Stimulated activated CD4-positive, alpha-beta T cell treated with anti-CD3 and anti-CD28 coated beads, Interleukin-1b, Interleukin-23, amount 100 ng/mL, for 24 hours (primary cell): Measurements from ENCODE around the gene DNAAF1.
"Not testable (repeated sequence)": the region's sequence is repeated elsewhere in the genome, so short reads cannot be mapped to it uniquely, and the experiment has no call there.

ENCODE experiments used
- DNase-seq, 4 experiments: peaks; one replicate each; pipeline ENCODE4 v3.0.0-alpha.2; 2020; ENCODE audit warnings: low read depth in 4 of 4, low spot score in 1 of 4

The DNAAF1 gene

DNA sequence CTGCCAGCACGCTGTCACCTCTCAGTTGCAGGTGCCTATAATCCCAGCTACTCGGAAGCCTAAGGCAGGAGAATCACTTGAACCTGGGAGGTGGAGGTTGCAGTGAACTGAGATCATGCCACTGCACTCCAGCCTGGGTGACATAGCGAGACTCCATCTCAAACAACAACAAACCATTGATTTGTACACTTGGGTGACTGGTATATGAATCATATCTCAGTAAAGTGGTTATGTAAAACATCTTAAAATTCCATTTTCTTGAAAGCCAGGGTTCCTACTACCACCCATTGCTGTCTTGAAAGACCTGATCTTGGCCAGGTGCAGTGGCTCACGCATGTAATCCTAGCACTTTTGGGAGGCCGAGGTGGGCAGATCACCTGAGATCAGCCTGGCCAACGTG lies 60.0 kb downstream of the DNAAF1 start:
- not testable (repeated sequence) for DNase-seq

DNA sequence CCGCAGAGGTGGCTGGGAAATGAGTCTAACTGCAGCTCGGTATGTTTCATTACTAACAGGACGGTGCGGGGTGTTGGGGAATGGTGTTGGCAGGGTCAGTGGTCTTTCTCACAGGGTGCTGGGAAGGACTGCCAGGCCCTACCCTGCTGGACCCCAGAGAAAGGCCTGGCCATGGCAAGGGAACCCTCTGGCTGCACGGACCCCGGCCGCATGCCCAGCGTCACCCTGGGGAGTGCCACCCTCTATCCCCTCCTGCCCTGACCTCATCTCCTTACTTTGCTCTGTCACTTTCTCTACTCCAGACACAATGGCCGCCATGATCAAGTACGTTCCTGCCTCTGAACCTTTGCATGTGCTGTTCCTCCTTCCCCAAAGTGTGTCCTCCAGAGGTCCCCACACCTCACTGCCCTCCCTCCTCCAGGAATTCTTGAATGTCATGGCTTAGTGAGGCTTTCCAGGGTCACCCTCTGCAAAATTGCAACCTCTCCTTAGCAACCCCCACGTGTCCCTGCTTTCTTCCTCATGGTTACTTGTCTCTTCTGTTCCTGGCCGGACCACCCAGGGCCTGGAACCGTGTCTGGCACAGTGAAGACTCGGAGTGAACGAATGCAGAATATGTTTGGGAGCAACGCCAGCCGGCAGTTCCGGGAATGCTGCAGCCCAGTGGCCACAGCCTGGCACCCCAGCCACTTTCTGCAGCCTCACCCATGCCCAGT lies 61.0 kb downstream of the DNAAF1 start:
- no peak for DNase-seq

DNA sequence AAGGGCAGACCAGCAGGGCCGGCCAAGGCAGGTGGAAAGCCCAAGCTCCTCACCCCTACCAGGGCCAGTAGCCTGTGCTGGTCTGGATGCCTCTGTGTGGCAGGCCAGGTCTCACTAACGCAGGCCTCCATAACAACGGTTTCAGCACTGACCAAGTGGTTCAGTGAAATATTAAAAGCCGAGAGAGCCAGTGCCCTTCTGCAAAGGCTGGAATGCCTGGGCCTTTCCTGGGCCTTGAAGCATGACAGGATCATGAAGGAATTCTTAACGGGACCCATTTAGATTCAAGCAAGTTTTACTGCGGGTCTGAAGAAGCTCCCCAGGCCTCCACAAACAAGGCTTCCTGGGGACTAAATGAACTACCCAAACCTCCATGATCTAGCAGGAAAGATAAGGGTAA lies 62.1 kb downstream of the DNAAF1 start:
- DNase-seq = no peak

DNA sequence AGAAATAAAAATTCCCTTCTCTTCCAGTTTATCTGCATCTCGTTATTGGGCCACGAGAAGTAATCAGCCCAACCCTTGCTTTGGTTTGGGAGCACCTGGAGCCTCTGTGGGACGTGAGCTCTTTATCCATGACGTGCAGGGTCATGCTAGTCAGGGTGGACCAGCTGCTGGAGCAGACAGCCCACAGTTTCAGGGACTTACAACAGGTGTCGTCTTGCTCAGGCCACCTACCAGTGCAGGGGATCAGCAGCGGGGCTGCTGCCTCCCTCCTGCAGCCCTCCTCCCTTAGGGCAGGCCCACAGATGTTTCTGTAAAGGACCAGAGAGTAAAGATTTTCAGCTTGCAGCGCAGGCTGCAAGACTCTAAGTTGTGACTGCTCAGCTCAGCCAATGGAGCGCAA lies 62.8 kb downstream of the DNAAF1 start:
- DNase-seq = no peak

DNA sequence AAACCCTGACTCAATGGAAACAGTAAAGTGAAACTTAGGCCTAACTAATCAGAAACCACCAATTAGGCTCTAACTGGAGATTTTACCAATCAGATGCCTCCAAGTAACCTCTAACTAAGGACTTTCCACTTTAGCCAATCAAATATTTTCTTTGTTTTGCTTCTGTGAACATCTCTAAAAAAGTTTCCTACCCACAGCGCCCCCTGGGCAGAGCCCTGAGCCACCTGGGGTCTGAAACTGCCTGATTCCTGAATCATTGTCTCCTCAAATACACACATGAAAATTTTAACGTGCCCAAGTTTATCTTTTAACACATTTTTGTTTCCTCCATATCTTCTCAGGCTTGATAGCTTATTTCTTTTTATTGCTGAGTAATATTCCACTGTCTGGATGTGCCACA lies 64.9 kb downstream of the DNAAF1 start:
- no peak for DNase-seq

DNA sequence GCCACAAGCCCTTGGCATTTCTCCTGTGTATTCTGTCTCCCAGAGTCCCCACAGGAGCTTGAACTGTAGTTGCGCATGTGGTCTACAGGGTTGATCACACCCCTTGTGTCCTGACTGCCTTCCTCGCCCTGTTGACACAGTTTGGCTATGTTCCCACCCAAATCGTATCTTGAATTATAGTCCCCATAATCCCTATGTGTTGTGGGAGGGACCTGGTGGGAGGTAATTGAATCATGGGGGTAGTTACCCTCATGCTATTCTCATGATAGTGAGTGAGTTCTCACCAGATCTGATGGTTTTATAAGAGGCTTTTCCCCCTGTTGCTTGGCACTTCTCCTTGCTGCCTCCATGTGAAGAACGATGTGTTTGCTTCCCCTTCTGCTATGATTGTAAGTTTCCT lies 67.0 kb downstream of the DNAAF1 start:
- no peak for DNase-seq

DNA sequence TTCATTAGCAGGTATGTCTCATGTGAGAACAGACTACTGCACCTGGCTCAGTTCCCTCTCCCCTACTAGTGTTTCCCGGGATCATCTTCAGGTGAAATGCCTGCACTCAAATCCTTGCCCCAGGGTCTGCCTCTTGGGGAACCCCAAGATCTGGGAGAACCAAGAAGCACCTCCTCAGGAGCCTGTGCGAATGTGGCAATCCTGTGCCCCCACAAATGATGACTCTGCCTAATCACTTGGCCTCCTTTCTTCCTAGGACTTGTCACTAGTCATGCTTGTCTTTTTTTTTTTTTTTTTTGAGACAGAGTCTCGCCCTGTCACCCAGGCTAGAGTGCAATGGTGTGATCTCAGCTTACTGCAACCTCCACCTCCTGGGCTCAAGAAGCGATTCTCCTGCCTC lies 67.5 kb downstream of the DNAAF1 start:
- no peak for DNase-seq

DNA sequence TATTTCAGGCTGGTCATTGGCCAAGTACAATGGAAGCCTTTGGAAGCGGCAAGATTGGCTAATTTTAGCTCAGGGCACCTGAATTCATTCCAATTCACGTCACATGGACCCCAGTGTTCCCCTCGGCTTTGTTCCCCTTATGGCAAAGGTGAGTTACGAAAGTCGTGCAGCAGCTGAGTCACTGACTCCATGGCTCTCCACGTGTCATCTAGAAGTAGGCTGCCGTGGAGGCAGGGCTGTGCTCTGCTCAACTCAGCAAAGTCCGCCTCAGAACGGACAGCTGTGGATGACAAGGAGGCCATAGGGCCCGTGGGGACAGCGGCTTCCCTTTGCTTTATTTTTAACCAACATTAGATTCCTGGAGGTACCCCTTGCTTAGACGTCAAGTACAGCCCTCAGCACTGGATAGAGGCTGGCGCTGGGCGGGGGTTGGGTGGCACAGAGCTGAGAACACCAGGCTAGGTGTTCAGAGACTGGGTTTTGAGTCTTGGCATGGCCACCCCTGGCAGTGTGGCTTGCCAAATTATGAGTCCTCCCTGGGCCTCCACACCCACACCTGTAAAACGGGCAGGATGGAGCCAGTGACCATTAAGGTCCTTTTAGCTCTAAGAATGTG lies 69.5 kb downstream of the DNAAF1 start:
- DNase-seq = no peak

DNA sequence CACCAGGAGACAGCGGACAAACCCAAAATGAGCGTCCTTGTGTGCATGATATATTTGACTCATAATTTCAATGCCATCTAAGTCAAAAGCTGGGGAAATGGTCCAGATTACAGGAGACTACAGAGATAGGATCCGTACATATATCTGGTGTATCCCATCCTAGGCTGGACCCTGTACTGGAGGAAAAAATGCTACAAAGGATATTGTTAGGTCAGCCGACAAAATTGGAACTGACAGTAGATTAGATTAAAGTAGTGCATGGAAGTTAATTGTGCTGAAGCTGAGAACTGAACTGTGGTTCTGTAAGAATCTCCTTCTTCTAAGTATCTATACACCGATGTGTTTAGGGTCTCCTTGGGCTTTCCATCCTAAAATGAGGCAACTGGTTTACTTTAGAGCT lies 70.4 kb downstream of the DNAAF1 start:
- no peak for DNase-seq

DNA sequence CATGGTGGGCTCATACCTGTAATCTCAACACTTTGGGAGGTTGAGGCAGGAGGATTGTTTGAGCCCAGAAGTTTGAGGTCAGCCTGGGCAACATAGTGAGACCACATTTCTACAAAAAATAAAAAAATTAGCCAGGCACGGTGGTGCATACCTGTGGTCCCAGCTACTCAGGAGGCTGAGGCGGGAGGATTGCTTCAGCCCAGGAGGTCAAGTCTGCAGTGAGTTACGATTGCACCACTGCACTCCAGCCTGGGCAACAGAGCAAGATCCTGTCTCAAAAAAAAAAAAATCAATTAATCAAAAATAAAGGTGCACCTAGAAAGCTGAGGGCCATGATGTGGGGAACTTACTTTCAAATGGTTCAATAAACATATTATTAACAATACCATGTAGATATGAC lies 71.0 kb downstream of the DNAAF1 start:
- not testable (repeated sequence) for DNase-seq

DNA sequence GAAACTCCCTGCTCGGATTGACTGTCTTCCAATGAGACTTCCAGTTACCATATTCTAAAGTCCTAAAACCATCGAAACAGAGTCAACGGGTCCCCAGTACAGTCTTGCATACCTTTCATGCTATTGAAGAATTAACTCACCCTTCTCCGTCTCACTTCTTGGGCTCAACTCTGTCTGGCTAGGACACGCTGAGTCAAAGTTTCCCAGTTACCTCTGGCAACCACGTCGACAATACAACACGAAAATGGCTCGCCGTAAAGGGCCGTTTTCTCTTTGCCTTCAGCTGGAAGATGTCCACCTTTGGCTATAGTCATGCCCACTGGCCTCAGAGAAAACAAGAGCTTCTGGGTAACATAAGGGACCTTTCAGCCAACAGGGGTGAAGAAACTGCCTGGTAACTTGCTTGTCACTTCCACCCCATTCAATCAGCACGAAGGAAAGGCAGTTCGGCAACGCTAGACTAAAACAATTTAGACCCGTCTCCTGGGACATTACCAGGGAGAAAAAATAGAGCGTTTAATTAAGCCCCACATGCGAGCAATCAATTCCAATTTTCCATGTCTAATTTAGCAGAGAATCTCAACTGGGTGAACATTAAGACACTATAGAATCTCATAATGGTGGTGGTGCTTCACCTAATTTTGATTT lies 73.2 kb downstream of the DNAAF1 start:
- DNase-seq = no peak

DNA sequence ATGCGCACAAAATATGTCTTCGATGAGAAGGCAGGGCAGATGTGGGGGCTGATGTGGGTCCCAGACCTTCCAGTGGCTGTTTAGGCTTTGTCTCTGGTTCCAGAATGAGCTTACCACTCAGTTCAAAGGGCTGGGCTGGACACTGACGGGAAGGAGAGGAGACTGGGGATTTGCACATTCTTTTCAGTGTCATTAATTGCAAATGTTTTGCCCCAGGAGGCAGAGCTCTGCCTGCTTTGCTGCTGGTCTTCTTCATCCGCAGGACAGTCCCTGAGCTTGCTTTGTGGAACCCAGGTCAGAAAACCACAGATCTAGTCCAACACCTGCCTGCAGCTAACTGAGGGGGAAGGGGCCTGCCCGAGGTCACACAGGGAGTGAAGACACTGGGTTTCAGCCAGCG lies 73.8 kb downstream of the DNAAF1 start:
- DNase-seq = no peak

DNA sequence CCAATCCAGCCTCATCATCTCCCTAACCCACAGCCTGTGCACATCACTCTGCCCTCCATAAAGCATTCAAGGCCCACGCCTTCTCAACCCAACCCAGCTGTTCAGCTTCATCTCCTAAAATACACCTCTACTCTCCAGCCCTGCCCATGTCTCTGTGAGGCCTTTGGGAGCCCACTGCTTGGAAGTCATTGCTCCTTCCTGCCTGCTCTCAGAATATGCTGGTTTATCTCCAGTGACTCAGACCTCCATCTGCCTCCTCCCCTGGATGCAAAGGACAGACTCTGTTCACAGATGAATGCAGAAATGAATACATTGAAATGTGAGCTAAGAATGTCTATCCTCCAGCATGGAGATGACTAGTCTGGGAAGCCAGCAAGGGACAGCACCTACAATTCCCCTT lies 75.7 kb downstream of the DNAAF1 start:
- DNase-seq = no peak

DNA sequence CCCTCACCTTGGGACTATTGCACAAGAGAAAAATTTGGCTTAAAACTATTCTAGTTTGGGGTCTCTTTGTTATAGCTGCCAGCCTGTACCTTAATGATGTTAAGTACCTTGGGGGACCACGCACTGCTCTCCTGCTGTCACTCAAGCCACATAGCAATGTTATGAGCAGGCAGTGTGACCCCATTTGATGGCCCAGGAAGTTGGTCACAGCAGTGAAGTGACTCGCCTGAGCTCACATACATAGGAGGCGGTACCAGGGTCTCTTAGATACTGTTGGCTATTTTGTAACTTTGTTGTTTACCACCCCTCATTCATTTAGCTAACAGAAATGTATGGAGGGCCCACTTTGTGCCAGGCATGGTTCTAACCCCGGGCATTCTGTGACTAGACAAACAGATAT lies 78.3 kb downstream of the DNAAF1 start:
- no peak for DNase-seq

DNA sequence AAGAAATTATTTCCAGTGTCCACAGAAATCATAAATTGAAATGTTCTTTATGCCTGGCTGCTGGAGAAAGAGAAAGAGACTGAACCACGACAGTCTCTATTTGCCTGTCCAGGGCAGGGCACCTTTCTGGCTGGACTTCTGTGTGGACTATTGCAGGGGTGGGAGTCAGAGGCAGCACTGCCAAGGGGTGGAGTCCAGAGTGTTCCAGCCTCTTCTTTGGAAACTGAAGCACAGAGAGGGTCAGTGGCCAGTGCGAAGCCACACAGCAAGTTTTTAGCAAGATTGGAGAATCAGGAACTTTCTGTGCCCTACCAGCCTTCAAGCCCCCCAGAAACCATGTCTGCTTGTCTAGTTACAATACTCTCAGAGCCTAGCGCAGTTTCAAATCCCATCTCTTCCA lies 79.4 kb downstream of the DNAAF1 start:
- no peak for DNase-seq

DNA sequence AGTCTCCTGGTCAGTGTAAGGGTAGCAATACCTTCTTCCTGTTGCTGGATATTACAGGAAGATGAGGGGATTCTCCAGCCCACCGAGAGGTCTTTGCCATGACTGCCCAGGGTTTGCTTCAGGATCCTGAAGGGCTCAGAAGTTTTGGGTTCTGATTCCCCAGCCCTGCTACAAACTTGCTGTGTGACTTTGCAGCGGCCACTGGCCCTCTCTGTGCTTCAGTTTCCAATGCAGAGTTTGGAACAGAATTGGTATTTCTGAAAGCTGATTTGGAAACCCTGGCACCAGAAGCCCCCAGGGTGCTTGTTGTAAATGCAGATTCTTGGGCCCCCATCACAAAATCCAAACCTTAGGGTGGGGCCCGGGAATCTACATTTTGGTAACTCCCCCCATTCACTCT lies 80.0 kb downstream of the DNAAF1 start:
- no peak for DNase-seq

DNA sequence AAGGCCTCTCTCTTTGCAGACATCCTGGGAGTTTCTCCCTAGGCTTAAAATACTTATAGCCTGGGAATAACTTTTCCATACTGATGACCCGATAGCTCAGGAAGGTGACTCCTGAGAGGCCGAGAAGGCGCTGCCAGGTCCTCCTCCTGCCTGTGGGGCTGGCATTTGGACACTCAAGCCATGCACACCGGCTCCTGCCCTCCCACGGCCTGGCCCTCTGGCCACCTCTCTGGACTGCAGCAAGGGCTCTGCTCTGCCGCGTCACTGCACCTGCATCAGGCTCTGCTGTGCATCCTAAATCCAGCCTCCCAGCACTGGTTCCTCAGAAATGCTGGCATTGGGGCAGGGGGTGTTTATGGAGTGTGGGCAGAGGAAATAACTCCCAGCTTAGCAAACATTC lies 80.5 kb downstream of the DNAAF1 start:
- no peak for DNase-seq

DNA sequence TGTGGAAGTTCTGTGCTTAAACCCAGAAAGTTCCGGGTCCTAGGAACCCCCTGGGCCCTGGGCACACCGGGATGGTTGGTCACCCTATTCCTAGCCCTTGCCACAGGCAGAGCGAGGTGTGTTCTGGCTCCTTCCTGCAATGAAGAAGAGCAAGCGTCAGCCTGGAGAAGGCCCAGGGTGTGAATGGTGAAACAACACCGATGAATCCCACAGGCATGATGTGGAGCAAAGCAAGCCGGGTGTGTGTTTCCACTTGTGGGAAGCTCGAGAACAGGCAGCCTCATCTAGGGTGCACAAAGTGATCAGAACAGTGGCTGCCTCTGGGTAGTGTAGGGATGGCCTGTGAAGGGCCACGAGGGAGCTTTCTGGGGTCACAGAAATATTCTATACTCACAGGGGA lies 80.9 kb downstream of the DNAAF1 start:
- no peak for DNase-seq
